HG03175 (cell line): ENCODE measurements around the gene NTM.

Experiments used
- ATAC-seq: cut with Tn5 transposase; IDR thresholded peaks from one replicate; pipeline ENCODE4 v1.9.1; 2021; ENCODE audit warnings: mild to moderate bottlenecking, moderate library complexity; ENCODE audit not compliant: unreplicated experiment

The NTM gene

DNA sequence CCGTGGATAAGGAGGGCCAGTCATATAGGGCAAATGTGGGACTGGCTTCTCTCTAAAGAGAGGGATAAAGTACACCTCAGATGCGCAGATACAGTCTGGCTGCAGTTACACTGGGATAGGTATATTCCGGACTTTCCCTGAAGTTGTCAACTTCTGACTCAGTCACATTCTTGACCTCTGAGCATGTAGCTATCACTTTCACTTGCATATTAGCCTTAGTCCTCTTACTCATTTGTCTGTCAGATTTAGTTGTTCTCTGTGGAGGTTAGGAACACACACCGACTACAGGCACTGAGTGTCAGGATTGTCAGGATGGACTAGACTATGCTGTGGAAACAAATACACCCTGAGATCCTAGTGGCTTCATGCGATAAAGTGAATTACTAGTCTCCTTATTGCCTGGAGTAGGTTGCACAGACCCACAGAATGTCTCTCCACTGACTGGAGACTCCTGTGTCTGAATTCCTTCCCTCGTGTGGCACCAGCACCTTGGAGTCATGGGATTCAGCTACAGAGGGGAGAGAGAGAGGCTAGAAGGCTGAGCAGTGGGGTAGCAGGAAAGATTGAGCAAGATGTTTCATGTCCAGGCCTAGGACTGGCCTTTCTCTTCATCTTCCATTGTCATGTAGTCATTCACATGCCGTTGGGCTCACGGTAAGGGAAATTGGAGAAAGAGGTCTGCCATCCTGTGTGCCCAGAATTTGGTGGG lies 654.3 kb downstream of the NTM start:
- no peak for ATAC-seq

DNA sequence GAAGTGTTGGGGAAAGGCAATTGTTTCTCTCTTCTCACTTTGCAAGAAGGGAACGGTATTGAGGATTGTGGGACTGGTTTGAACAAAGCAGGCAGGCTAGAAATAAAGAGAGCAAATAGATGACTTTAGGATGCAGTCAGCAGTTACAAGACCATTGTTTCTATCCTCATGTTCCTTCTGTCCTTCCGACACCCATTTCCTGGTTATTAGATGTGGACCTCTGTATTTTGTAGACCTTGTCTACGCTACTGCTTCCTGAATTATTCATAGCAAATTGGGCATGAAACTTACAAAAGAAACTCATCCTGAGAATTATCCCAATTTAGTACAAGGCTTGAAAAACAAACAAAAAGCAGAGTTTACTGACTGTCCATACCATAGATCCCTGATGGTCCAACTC lies 656.3 kb downstream of the NTM start:
- no peak for ATAC-seq

DNA sequence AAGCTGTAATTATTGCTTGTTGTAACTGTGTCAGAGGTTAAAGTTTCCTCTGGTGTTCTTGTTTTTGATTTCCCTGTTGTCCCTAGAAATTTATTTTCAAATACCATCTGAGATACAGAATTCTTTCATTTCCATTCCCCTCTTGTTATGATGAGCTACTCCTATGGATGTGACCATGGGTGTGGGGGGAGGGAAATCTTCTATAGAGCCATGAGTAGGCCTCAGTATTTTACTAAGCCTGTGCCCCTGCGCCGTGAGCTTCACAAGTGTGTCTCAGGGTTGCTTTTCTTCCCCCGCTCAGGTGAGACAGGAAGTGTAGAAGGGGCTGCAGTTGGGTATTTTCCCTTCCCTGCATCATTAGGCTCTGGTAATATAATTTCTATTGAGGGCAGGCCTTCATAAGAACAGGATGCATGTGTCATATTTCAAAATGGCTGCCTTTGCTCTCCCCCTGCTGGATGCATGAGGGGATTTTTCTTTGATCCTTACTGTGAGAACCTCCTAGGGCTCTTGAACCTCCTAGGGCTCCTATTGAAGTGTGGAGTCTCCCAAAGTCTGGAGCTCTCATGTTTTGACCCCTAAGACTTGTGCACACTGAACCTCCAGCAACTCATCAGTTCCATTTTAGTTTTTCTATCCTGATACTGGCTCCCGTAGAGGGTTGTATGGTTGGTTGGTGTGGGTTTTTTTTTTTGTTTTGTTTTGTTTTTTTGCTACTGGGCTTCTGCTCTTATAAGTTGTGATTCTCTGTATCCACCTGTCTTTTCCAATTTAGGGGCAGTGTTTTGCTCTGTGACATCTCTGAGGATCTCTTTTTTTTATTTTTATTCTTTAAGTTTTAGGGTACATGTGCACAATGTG lies 658.2 kb downstream of the NTM start:
- ATAC-seq: no peak

DNA sequence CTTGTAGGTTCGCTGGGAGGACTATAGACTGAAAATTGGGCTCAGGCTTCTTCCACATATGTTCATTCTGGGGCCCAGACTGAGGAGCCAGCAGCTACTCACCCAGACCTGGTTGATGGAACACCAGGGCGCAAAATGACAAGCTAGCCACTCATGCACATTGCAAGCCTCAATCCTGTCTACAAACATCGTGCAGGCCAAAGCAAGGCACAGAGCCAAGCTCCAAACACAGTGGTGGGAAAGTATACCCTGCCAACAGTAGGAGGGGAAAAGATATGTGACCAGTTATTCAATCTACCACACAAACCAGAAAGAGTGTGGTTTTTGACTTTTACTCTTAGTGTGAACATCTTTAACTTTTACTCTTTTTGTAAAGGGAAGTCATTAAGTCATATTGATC lies 660.5 kb downstream of the NTM start:
- no peak for ATAC-seq

DNA sequence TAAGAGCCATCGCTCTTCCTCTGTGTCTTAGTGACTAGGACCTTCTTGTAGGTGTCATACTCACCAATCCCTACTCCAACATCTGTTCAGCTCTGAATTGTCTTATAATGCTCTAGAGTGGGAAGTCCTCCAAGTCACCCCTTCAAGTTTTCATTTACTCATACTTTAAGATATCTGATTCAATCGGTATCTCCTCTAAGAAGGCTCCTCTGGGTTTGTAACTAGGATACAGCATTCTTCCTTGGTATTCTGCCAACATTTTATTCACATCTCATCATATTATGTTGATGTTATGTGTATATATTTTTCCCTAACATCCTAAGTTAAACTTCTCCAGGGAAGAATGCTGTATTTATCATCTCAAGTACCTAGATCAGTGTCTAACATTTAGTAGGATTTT lies 662.1 kb downstream of the NTM start:
- ATAC-seq: no peak

DNA sequence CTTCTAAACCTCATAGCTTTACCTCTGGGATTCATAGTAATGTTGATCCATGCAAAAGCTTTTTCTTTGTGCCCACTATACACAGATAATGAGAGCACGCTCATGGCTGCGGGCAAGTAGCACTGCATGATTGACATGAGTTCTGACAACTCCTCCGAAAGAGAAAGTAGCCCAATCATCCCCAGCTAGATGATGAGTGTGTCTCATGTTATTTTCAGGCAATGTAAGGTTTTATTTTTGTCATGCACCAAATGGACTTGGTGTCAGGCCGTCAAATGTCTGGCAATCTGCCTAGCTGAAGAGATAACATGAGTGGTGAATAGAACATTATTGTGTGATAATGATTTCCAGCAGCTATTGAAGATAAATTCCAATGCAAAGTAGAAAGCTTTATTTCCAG lies 662.6 kb downstream of the NTM start:
- ATAC-seq: no peak

DNA sequence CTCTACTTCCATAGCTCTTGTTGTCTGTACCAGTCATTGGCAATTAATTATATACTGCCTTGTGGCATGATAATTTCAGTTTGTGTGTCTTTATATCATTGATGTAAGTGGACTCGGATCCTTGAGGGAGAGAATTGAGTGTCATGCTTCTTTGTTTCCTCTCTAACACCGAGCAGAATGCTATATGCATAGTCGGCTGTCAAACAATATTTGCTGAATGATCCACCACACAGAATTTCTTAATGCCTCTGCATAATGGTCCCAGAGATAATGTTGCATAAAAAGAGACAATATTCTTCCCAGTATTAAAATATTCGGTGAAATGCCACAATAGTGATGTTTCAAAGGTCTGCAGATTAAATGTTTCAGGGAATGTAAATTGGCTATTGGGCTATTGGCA lies 664.8 kb downstream of the NTM start:
- ATAC-seq: no peak

DNA sequence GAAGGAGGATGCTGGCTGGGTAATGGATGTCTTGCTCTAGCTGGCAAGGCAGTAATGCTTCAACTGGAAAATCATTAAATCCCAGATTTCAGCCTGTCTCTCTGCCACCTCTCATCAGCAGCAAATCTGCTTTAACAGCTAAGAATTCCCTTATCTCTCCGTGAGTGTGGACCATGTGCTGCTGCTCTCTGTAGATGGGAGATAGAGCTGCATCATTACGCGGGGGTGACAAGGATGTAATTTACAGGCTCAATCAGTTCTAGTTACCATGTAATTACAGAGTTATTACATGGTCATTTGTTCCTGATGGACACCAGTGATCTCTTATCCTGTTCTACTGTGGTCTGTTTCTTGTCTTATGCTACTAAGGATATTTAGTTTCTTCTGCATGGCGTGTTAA lies 665.4 kb downstream of the NTM start:
- no peak for ATAC-seq

DNA sequence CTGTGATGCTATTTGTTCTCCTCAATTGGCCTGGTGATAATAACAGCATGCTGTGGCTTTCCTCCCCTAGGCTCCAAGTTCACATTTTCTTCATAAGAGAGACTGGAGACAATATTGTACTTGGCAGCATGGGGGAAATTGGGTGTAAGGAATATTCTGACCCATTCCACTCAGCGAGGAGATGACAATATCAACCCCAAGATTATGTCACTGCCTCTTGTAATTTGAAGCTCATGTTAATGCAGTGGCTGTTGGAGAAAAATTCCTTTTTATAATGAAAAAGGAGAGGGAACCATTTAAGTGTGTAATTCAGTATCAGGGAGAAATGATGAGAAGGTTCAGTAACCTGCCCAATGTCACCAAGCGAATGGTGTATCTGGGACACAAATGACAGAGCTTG lies 665.8 kb downstream of the NTM start:
- no peak for ATAC-seq

DNA sequence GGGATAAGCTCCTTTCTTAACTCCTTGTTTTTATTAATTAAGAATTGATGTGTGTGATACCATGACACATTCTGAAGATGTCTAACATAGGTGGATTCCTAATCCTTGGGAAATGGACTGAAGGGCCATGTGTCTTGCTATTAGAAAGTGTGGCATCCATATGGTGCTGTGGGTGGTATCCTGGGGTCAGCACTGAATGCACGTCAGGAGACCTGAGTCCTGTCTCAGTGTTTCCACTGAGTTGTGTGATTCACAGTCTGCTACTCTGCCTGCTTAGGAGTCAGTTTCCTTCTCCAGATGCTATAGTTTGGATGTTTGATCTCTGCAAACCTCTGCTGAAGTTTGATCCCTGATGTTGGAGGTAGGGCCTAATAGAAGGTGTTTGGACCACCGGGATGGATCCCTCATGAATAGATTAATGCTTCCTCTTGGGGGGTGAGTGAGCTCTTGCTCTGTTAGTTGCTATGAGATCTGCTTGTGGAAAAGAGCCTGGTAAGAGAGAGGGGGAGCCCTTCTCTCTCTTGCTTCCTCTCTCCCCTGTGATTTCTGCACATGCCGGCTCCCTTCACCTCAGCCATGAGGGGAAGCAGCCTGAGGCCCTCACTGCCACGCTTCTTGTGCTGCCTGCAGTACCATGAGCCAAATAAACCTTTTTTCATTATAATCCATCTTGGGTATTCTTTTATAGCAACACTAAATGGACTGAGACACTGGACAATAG lies 666.5 kb downstream of the NTM start:
- ATAC-seq: no peak

DNA sequence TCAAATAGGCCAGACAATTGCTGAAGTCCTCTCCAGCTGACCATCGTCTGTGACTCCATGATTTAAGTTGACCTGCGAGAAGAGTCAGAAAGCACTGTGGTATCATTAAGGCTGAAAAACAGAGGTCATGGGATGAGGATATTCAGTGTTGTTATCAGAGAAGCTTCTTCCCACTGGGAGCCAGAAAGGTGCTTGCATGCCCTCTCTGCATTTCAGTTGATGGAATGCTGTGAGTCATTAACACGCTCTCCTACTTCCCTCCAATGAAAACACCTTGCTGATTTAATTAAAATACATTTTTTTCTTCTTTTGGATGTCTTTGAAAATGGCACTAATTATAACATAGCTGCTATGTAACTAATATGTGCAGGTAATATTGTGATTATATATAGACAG lies 667.0 kb downstream of the NTM start:
- no peak for ATAC-seq

DNA sequence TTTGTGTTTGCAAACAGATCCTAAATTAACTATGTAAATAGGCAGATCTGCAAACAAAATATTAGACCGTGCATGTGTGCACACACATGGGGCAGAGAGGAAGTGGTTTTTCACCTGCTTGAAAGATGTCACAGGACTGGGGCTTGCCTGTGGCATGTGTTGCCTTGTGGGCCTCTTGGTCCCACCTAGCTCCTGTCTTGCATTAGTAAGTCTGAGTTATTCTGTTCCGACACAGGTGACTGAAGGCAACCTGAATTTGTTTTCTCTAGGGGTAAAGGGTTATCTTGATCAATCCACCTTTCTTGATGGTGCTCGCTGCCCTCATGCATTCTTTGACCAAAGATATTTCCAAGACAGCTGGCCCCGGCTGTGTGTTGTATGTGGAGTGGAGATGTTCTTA lies 667.5 kb downstream of the NTM start:
- no peak for ATAC-seq

DNA sequence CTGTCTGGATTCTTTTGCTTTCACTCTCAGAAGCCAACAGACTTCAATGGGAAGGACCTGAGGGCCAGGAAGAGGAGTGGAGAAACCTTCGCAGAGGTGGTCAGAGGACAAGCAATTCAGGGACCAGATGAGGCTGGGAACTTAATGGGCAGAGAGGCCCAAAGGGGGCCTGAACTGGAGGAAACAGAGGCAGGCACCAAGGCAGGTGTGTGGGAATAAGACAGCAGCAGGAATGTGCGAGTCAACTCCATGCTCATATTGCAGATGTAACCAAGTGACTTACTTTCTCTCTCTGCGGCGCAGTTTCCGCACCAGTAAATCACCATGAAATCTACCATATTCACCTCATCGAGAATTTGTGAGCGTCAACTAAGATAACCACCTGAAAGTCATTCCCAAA lies 669.1 kb downstream of the NTM start:
- ATAC-seq: no peak

DNA sequence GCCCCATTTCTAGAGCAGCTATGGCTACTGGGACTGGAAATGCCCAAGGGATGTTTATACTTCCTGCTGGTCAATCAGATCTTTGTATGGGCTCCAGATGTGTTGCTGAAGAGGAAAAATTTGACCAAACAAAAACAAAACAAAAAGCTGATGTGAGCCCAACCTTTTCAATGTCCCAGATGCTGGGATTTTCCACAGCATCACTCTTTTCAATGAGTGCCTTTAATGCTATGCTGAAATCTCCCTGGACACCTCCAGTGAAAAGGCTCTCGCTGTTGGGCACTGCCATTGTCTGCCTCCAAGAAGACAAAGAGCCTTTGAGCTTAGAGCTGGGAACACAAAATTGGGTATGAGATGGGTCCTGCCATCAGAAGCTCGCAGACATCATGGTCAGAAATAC lies 671.9 kb downstream of the NTM start:
- no peak for ATAC-seq

DNA sequence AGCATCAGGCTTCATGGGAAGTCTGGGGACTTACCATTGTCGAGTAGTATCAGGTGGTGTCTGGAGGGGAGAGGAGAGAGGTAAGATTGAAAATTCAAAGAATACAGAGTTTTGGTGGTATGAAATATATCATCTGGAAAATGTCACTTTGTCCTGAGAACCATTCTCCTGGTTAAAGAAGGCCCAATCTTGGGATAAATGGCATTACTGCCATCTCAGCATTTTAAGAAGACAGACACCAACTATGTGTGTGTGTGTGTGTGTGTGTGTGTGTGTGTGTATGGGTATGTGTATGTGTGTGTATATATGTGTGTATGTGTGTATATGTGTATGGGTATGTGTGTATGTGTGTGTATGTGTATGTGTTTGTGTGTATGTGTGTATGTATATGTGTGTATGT lies 673.3 kb downstream of the NTM start:
- ATAC-seq: no peak

DNA sequence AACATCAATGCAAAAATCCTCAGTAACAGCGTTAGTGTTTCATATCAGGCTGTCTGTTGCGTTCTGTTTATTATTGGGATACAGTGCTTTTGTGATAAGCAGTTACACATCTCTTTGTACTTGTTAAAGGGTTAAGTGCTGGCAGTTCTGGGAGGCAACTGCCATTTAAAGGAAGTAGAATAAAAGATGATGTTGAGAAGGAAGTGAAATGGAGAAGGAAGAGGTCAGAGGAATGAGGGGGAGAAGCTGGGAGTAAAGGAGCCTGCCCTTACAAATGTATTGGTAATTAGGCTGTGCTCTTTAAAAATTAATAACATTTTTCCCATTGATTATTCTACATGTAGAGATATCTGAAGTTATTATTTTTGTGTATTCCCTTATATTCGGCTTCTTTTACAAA lies 674.7 kb downstream of the NTM start:
- no peak for ATAC-seq

DNA sequence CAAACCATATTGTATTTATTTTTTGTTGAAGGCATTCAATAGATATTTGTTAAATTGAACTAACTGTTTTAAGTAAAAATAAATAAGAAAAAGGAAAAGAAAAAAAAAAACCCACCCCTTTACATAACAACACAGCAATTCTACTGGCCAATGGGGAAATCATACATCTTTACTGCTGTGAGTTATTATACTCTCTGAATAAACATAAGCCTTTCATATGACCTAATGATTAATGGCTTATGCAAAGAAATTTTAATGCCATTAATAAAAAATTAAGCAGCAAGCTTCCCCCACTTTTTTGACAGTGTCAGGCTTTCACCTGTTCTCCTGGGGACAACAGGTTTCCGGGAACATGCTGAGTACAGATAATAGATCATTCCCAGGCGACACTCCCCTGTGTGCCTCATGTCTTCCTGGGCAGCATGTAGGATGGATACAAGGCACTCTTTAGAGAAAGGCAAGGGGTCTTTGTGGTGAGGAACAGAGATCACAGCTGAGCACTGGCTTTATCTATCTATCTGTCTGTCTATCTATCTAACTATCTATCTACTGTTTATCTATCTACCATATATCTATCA lies 676.0 kb downstream of the NTM start:
- no peak for ATAC-seq

DNA sequence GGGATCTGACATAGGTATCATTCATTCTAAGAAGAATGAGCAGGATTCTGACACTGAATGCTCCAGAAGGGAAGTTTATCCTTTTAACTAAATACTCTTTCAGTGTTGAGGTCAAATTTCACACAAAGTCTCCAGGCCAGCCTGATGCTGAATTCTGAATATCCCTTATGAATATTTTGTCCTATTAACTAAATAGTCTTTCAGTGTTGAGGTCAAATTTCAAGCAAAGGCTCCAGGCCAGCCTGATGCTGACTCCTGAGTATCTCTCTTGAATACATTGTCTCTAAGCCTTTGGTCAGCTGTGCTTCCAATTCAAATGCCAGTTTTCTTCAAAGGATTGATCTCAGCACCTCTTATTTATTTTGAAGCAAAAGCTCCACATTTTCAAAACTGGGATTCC lies 676.8 kb downstream of the NTM start:
- no peak for ATAC-seq

DNA sequence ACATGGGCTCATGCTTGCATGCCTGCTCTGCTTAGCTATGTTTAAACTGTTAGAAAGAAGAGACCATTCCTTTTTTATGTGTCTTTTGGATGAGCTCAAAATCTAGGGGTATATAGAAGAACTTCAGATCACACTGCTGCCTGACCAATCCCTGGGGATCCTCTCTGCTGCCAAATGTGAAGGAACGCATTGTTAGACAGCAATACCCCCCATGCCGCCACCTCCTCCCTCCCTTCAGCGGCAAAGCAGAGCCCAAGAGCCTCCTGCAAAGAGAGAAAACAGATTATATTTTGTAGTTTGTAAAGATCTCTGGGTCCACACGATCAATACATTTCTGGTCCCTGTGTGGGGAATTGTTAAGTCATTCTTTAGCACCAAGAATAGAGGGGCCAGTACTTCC lies 677.6 kb downstream of the NTM start:
- ATAC-seq: no peak

DNA sequence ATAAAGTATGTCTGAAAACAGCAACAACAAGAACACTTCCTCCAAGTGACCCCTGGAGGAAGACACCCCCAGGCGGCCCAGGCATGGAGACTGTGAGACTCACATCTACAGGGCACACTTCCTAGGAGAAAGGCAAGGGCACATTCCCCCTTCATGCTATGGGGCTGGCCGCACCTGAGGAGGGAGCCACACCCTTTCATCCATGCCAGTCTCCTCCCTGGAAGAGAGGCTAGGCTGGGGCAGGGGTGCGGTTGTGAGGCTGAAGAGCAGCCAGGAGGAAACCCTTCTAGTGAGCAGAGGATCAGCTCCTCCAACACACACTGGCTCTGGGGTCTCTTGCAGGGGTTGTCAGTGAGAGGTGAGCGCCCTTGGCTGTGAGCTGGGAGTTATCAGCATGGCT lies 678.8 kb downstream of the NTM start:
- ATAC-seq: no peak

DNA sequence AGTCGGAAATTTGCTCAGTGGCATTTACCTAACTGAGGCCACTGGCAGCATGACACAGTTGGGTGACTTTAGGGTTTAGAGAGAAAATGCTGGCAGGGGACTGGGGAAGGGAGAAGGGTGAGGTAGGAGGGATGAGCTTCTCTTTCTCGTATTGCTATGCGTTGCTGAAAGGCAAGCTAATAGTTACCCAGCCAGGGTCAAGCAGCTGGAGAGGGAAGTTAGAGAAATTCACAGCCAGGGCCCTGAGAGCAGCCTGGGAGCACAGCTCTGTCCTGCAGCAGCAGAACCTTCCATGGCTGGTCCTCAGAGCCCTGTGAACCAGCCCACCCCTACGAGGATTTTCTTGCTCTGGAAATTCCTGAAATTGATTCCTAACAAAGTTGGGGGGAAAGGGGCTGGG lies 679.6 kb downstream of the NTM start:
- no peak for ATAC-seq
